Stimulated activated CD4-positive, alpha-beta T cell treated with anti-CD3 and anti-CD28 coated beads, Interleukin-12 subunit alpha, Interleukin-12 subunit beta, amount 100 ng/mL, for 24 hours (primary cell): Measurements from ENCODE around the gene XRN2.
"Not testable (repeated sequence)": the region's sequence is repeated elsewhere in the genome, so short reads cannot be mapped to it uniquely, and the experiment has no call there.

Experiments
- DNase-seq, 2 experiments: peaks; one replicate each; pipeline ENCODE4 v3.0.0-alpha.2; 2020; ENCODE audit warnings: low read depth in 2 of 2

Gene XRN2

DNA sequence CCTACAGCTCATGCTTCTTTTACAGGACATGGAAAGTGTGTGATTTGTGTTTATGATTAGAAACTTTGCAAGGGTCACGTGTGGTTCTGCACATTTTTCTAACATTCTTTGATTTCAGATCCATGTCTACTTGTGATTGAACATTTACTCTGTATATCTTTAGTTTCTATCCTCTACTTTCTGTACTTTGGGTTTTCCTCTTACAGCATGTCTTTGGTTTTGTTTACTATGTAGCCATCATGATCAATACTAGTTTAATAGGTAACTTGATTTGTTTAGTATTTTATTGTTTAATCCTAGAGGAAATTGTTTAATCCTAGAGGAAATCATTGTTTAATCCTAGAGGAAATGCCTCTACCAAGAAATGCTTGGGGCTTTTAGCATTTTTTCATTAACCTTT lies 41.8 kb downstream of the XRN2 start:
- no peak for DNase-seq

DNA sequence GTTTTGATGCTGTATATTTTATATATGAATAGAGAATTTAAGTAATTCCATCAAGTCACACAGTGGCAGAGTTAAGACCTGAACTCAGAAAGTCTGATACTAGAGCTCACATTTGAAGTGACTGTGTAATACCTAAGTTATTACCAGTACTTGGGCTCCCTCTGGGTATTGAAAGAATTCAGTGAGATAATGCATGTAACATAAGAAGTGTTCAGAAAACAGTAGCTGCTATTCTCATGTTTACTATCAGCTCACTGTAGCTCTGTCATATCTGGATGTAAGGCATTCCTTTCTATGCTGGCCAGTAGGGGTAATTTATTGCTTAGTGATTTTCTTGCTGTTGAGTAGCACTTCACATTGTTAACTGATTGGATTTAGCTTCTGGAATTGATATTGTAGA lies 49.6 kb downstream of the XRN2 start:
- DNase-seq = no peak

DNA sequence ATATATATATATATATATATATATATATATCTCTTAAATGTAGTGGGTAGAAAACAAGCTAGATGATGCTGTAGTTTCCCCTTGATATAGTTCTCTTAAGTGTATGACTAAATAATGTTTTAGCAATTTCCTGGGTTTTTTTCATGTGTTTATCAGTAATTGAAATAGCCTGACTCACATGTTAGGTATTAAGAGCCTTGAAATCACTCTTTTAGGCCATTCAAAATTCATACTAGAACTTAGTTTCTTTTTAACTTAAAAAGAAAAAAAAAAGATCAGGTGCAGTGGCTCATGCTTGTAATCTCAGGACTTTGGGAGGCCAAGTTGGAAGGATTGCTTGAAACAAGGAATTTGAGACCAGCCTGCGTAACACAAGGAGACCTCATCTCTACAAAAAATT lies 50.1 kb downstream of the XRN2 start:
- no peak for DNase-seq

DNA sequence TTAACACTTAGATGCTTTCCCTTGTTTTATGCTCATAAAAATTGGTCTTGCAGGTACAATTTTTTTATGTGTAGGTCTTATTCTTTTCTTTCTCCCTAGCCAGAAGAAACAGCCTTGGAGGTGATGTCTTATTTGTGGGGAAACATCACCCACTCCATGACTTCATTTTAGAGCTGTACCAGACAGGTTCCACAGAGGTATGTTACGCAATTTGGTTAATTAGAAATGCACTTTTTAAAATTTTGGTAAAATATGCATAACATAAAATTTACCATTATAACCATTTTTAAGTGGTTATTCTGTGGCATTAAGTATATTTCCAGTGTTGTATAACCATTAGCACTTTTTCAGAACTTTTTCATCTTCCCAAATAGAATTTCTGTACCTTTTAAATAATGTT lies 52.9 kb downstream of the XRN2 start:
- no peak for DNase-seq

DNA sequence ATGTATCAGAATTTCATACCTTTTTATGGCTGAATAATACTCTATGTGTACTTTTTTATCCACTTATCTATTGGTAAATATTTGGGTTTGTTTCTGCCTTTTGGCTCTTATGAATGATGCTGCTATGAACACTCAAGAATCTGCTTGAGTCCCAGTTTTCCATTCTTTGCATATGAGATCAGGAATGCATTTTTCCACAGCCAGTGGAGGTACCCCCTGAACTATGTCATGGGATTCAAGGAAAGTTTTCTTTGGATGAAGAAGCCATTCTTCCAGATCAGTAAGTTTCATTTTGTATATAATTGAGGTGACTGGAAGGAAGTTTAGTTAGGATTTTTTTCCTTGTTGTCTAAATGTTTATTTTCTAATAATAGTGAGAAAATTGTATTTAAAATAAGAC lies 53.3 kb downstream of the XRN2 start:
- no peak for DNase-seq

DNA sequence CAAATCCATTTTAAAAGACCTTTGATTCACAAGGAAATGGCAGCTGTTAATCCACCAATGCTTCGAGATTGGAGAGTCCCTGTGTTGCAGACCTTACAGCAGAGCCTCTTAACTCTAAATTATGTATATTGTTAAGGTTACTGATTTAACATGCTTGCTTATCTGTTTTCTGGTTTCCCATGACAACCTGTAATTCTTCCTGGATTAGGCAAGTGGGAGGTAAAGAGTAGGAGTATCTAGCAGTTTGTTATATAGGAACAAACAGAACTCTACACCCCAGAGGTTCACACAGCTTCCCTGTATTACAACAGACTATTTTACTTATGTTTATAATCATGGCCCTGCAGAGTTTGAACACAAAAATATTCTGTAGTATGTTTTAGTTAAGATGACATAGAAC lies 54.7 kb downstream of the XRN2 start:
- no peak for DNase-seq

DNA sequence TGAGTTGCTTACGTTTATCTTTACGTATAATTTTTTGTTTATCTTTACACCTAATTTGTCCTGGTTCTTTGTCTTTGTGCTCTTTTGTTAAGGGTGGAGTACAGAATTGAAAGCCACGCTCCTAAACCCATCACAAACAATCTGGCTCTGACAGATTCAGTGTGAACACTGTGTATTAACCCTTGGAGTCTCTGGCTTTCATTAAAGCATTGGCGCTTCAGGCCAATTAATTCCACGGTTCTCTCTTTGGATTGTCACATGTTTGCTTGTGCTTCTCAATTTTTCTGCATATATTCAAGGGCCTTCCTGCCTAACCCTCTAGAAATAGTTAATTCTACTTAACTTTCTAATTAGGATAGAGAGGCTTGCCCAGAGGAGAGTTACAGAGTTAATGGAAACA lies 55.6 kb downstream of the XRN2 start:
- DNase-seq = no peak

DNA sequence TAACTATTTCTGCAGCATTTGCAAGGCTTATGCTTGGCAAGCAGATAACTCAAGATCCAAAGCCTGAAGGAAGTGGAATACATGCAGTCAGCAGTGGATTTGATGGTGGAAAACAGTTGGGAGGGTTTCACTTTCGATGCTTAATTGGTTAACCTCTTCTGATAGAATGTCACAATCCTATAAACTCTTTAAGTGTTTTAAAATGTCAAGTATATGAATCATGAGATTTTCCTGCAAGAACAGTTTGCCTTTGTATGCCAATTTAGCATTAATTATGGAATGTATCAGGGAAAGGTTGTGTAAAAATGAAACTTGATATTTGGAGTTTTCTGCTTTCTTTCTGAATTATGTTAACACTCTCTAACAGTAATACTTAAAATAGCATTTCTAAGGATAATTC lies 57.6 kb downstream of the XRN2 start:
- DNase-seq = no peak

DNA sequence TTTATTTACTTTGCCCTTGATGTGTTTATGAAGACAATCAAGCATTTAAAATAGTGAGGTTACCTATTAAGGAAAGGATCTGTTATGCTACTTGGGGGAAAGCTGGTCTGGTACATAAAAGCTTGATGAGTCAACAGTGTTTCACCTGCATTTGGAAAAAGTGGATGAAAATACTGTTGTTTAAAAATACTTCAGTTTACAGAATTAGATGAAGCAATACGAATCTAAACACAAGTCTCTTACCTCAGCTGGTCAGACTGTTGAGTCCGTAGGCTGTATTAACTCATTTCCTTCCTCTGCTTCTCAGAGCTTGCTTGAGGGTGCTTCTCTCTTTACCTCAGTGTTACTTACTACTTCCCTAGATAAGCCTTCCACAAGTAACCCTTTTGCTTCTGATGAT lies 58.1 kb downstream of the XRN2 start:
- no peak for DNase-seq

DNA sequence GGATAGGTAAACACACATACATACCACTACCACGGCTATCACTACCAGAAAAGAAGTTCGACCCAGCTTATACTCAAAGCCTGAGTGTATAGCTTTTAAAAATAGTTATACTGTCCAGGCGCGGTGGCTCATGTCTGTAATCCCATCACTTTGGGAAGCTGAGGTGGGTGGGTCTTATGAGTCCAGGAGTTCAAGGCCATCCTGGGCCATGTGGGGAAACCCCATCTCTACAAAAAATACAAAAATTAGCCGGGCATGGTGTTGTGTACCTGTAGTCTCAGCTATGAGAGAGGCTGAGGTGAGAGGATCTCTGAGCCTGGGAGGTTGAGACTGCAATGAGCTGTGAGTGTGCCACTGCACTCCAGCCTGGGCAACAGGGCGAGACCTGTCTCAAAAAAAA lies 61.3 kb downstream of the XRN2 start:
- DNase-seq = no peak

DNA sequence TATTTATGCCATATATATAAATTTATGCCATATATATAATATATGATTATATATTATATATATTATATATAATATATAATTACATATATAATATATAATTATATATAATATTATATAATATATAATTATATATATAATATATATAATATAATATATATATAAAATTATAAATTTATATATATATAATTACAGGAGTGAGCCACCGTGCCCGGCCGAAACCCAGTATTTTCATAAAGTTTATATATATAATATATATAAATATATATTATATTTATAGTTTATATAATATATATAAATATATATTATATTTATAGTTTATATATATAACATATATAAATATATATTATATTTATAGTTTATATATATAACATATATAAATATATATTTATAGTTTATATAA lies 62.6 kb downstream of the XRN2 start:
- no peak for DNase-seq

DNA sequence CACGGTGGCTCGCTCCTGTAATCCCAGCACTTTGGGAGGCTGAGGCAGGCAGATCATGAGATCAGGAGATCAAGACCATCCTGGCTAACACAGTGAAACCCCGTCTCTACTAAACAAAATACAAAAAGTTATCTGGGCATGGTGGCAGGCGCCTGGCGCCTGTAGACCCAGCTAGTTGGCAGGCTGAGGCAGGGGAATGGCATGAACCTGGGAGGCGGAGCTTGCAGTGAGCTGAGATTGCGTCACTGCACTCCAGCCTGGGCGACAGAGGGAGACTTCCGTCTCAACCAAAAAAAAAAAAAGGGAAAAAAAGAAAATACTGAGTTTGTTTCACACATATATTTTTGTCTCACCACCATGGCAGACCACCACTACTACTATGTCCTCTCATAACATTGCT lies 63.1 kb downstream of the XRN2 start:
- not testable (repeated sequence) for DNase-seq

DNA sequence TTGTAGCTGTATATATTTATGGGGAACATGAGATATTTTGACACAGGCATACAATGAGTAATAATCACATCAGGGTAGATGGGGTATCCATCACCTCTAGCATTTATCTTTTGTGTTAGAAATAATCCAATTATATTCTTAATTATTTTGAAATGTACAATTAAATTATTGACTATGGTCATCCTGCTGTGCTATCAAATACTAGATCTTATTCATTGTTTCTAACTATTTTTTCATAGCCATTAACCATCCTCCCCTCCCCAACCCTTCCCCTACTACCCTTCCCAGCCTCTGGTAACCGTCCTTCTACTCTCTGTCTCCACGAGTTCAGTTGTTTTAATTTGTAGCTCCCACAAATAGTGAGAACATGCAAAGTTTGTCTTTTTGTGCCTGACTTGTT lies 65.7 kb downstream of the XRN2 start:
- no peak for DNase-seq

DNA sequence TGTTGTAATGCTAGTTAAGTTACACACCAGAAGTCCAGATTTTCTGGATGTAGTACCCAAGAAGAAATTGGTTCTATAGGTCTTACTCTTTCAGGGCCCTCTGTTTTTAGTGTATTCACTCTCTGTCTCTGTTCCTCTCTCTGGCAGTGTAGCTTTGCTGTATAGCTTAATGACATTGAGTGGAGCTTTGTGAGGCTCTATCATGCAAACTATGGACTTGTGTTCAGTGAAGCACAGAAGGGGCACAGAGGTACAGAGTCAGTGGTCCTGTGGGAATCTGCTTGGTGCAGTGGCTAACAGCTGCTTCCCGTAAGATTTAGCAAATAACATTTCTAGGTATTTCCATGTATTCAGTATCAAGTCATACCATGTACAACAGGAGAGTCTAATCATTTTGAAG lies 68.1 kb downstream of the XRN2 start:
- DNase-seq = no peak

DNA sequence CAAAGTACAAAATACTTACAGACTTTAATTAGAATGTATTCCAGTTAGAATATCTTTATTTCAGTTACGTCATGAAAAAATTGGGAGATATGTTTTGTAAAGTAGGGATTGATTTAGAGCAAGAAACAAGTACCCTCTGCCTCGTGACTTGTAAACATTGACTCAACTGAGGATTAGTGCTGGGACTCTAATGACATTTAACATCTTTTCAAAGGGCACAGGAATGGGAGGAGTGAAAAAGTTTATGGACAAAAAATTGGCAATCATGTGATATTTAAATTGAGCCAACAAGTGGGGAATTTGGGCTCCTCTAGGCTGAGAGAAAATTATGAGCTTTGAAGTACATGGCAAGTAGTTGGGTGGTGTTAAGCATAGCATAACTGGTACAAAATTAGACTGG lies 68.9 kb downstream of the XRN2 start:
- DNase-seq = no peak

DNA sequence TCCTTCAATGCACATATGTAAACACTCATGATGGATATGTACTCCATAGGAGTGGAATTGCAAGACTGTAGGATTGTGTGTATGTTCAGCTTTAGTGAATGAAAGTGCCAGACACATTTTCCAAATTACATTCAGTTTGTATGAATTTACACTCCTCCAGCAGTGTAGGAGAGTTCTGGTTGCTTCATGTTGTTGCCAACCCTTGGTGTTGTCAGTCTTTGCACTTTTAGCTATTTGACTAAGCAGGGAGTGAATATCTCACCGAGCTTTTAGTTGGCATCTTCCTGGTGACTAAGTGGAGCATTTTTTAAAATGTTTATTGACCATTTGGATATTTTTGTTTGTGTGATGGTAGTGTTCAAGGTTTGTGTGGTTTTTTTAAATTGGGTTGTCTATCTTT lies 70.3 kb downstream of the XRN2 start:
- DNase-seq = no peak

DNA sequence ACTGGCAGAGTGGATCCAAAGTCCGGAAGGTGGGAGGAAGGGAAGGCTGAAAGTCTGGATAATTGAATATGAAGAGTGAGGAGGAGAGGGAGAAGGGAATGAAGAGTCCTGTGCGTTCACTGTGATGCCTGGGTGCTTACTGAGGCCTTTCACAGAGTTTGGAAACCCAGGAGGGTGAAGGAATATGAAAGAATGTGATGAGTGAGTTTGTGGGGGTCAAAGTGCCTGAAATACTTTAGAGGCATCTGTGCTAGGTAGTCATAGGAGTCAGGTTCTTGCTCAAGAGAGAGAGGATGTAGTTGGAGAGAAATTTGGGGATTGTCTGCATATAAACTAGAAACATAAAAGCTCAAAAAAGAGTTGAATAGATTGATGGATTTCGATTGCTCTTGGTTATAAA lies 73.5 kb downstream of the XRN2 start:
- no peak for DNase-seq

DNA sequence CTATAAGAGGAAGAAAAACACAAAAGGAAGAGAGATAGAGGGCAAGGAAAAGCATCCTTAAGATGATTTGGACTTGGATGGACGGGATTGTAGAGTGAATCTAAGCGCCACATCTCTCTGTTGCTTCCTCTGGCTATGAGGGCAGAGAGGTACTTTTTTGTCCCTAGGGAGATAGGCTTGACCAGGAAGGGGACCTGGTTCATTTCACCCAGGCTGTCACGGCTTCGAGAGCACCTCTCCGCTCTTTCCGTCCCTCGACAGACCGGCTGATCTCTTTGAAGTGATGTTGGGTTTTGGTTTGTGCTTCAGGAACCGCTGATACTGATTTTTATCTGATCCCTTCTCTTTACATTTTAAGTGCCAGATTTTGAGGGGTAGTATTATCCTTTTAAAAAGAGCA lies 74.6 kb downstream of the XRN2 start:
- no peak for DNase-seq

DNA sequence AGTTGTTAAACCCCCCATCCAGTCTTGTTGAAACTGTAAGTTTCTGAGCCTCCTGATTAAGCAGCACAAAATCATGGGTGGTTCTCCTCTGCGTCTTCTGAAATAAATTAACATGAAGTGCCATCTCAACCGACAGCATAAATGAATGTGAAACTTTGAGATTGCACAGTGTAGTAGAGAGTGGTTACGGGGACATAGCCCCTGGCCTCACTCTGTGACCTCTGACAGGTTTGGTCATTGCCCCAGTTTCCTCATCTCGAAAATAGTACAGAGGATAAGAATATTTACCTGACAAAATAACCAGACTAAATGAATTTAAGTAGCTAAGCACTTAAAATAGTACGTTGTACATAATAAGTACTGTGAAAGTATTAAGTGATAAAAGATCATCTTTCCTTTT lies 75.1 kb downstream of the XRN2 start:
- no peak for DNase-seq

DNA sequence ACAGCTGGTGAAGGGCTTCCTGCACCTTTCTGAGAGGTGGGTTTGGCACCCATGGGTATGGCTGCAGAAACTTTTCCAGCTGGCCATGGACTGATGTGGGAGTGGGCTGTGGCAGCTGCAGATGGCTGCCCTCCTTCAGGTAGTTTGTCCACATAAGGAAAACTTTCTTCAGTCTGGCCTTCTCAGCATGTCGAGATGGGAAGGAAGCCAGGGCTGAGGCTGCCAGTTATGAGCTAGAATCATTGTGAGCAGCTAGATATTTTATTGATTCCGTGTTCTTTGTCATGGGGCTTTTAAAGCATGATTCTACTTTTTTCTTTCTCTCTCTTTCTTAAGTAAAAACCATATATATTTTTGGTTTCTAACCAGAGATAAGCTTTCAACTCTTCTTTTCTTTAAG lies 77.6 kb downstream of the XRN2 start:
- DNase-seq = no peak

DNA sequence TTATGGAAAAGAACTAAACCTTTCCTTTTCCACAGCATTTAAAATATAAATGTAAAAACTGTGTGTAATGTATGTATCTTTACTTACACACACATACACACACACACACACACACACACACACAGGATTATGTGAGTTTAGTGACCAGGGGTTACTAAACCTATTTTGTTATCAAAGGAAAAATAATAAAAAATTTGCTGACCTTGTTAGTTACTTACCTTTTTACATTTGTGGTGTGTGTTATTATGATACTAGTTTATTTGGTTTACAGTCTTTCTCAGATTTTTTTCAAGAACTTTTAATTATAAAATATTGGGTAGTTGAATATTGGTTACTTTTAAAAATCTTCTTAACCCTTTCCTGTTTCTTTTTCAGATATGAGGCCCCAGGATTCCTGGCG lies 78.5 kb downstream of the XRN2 start:
- no peak for DNase-seq

DNA sequence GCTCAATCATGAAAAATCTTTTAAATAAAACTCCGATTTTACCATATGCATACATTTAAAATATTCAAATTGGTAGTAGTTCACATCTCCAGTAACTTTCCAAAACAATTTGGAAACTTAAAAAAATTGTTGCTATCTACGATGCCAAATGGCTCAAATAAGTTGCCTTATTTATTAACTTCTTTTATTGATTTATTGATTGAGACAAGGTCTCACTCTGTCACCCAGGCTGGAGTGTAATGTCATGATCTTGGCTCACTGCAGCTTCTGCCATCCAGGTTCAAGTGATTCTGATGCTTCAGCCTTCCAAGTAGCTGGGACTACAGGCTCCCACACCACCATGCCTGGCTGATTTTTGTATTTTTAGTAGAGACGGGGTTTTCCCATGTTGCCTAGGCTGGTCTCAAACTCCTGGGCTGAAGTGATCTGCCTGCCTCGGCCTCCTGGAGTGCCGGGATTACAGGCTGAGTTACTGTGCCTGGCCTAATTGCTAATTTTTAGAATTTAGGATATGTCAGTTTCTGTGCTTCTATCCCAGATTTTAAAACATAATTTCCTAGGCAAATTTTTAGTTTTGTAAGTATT lies 81.3 kb downstream of the XRN2 start:
- no peak for DNase-seq

DNA sequence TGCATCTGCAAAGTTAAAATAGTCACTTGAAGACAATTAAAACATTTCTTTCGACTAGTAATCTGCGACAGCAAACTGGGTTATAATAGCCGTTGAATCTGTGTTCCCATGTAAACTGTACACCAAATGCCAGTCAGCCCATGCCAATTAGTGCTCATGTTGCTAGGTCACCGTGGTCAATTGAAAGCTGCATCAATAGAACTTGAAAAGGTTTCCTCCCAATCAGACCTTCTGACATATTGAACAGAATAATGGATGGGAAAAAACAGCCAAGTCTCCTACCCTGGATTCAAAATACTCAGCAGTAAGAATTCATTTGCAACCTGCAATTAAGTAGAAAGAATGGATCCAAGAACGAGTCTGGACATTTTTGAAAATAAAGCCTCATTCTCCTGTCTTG lies 83.0 kb downstream of the XRN2 start:
- no peak for DNase-seq

DNA sequence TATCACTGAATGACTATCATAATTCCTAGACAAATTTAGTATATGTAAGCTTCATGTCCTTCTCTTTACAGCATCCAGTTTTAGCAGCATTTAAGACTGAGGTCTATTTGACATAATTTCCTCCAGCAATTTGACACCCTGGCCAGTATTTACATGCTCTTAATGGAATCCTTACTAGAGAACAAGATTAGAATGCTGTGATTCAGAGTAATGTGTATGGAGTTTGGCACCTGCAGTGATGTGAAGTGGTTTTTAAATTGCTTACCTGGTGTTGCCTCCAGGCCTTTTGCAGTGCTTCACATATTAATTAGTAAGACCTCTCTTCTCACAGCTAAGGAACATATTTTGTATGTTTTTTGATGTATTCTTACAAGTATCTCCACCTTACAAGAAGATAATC lies 84.4 kb downstream of the XRN2 start:
- no peak for DNase-seq

DNA sequence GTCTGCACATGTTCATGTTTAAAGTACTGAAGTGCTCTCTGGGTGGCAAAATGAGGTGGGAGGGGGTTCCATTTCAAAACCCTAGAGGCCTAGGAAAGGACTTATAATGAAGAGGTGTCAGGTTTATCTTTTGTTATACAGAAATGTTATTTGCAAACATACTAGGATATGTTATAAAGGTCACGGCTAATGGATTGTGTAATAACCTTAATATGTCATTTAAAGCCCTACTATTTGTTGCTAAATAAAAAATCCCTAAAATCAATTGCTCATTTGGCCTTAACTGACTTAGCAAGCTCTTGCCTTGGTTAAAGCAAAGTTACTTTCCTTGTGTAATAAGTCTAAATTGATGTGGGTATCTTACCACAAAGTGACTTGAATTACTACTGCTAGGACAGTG lies 85.4 kb downstream of the XRN2 start:
- no peak for DNase-seq
